HG02938 (cell line): ENCODE data around the gene SLC28A3.
"Not testable (repeated sequence)": the region's sequence is repeated elsewhere in the genome, so short reads cannot be mapped to it uniquely, and the experiment has no call there.

ENCODE experiments used
- ATAC-seq: cut with Tn5 transposase; IDR thresholded peaks from one replicate; pipeline ENCODE4 v1.9.1; 2021; ENCODE audit warnings: mild to moderate bottlenecking, moderate library complexity; ENCODE audit not compliant: unreplicated experiment

Gene SLC28A3

GRCh38 chr9:84340535-84340934 is at the start of gene SLC28A3:
SLC28A3 (minus strand) TSS chr9:84340758; CDS start chr9:84340633, 125 bp downstream.
- no peak for ATAC-seq

GRCh38 chr9:84390254-84390653 is 49.7 kb upstream of the SLC28A3 start:
- not testable (repeated sequence) for ATAC-seq

GRCh38 chr9:84387821-84388220 is 47.3 kb upstream of the SLC28A3 start:
- ATAC-seq, result no peak

GRCh38 chr9:84386753-84387152 is 46.2 kb upstream of the SLC28A3 start:
- no peak for ATAC-seq

- no peak for ATAC-seq
Measured at GRCh38 chr9:84385386-84386040, 45.0 kb upstream of the SLC28A3 start.

- ATAC-seq, result no peak
Measured at GRCh38 chr9:84384617-84385016, 44.1 kb upstream of the SLC28A3 start.

GRCh38 chr9:84383178-84383577 is 42.6 kb upstream of the SLC28A3 start:
- ATAC-seq, result no peak

- ATAC-seq, result no peak
Measured at GRCh38 chr9:84382720-84383119, 42.2 kb upstream of the SLC28A3 start.

- ATAC-seq, result no peak
Measured at GRCh38 chr9:84381508-84381907, 41.0 kb upstream of the SLC28A3 start.

- ATAC-seq, result no peak
Measured at GRCh38 chr9:84379740-84380139, 39.2 kb upstream of the SLC28A3 start.

GRCh38 chr9:84375954-84376353 is 35.4 kb upstream of the SLC28A3 start:
- ATAC-seq, result no peak

GRCh38 chr9:84374516-84374915 is 34.0 kb upstream of the SLC28A3 start:
- ATAC-seq, result no peak

- ATAC-seq, result no peak
Measured at GRCh38 chr9:84374013-84374412, 33.5 kb upstream of the SLC28A3 start.

GRCh38 chr9:84371737-84372136 is 31.2 kb upstream of the SLC28A3 start:
- no peak for ATAC-seq

GRCh38 chr9:84368601-84369000 is 28.0 kb upstream of the SLC28A3 start:
- ATAC-seq, result no peak

GRCh38 chr9:84367726-84368125 is 27.2 kb upstream of the SLC28A3 start:
- ATAC-seq, result not testable (repeated sequence)

- no peak for ATAC-seq
Measured at GRCh38 chr9:84366683-84367082, 26.1 kb upstream of the SLC28A3 start.

- ATAC-seq, result not testable (repeated sequence)
Measured at GRCh38 chr9:84364894-84365490, 24.4 kb upstream of the SLC28A3 start.

- ATAC-seq, result no peak
Measured at GRCh38 chr9:84361645-84362044, 21.1 kb upstream of the SLC28A3 start.

- ATAC-seq, result no peak
Measured at GRCh38 chr9:84357275-84357674, 16.7 kb upstream of the SLC28A3 start.

GRCh38 chr9:84354035-84354434 is 13.5 kb upstream of the SLC28A3 start:
- ATAC-seq, result no peak

GRCh38 chr9:84349671-84350070 is 9.1 kb upstream of the SLC28A3 start:
- no peak for ATAC-seq

GRCh38 chr9:84343111-84343521 is 2.6 kb upstream of the SLC28A3 start:
- no peak for ATAC-seq
